Articular chondrocyte of knee joint (primary cell): Measurements from ENCODE around the gene DENND5A. TPM values are rescaled to one million over a fixed set of nuclear protein-coding genes. Genes with fewer than 3 reads are reported as not detected.

Experiments used
- small RNA-seq: library from RNA; depleted of rRNA; stranded (forward); fragments of <200 nt; gene quantifications from one replicate; pipeline ENCODE3, GENCODE V24; 2012
- total RNA-seq: library from RNA; depleted of rRNA; stranded (reverse); fragments of >200 nt; gene quantifications from 2 replicates; pipeline ENCODE4 v1.2.3, GENCODE V29; 2012

The DENND5A gene
- 133 and 162 TPM in 2 replicates for total RNA-seq

DNA sequence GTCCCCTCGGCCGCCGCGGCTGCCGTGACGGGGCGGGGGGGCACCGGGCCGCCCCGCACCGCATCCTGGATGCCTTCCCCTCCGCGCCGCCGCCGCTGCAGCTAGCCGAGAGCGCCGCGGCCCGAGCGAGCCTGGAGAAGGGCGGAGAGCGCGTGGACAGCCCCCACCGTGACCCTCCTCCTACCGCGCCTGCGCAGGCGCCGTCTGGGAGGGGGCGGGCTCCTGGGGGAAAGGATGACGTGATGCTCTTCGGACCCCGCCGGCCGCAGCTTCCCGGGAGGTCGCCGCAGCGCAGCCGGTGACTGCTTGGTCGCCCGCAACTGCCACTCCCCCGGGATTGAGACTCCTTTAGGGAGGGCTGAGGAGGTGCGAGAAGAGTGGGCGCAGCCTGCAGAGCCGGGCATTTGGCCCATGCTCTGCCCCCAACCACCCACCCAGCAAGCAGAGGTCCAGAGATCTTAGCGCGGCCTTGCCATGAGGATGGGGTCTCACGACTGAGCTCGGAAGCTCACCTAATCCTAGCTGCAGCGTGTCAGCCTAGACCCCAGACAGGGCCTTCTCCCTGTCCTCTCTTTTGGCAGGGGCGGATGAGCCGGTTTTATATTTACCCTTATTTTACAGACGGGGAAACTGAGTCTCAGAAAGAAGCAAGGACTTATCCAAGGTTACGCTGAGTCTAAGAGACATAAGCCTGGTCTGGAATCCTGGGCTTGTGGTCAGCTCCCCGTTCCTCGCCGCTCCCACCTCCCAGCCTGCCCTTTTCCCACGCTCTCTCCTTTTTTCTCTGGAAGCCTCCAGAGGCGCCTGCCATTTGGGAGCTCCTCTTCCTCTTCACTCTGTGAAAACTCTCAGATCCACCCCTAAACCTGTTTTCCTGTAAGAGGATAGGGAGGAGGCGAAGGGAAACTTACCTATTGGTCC, at the start of gene DENND5A:
Gene DENND5A (minus strand): TSS at position 140 of the 921 bp plus-strand sequence. CDS start 281 bp downstream, outside the sequence.

DNA sequence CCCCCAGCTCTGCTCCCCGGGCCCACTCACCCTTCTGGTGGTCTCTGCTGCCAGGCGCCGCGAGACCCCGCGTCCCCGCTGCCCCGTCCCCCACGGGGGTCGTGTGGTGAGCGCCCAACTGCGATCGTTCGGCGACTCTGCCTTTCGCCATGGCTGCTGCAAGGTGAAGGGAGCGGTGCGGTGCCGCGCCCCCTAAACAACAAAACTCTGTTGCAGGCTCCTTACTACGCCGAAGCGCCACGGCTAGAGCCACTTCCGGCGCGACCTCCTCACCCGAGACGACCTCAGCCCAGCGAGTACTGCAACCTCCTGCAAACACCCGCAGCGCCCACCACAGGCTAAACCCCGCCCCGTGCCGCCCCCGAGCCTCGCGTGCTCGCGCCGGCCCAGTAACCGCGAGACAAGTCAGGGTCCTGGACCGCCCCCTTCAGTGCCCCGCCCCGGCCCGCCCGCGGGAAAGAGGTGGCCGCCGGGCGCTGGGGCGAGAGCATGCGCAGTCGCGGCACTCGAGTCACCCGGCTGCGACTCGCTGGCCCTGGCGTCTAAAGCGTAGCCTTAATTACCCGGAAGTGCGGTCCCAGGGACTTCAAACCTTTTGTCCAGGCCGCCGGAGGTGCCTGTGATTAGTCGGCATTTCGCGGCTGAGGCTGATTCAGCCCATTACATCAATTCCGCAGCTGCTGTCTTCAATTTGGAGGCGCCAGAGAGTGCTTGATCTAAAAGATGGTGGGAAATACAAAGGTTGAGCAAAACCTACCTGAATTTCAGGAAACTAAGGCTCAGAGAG, 49.3 kb upstream of the DENND5A start, which contains the start of gene TMEM41B:
Gene TMEM41B (minus strand): TSS at position 303 of the 787 bp plus-strand sequence. CDS start 152 bp downstream, at position 151.

DNA sequence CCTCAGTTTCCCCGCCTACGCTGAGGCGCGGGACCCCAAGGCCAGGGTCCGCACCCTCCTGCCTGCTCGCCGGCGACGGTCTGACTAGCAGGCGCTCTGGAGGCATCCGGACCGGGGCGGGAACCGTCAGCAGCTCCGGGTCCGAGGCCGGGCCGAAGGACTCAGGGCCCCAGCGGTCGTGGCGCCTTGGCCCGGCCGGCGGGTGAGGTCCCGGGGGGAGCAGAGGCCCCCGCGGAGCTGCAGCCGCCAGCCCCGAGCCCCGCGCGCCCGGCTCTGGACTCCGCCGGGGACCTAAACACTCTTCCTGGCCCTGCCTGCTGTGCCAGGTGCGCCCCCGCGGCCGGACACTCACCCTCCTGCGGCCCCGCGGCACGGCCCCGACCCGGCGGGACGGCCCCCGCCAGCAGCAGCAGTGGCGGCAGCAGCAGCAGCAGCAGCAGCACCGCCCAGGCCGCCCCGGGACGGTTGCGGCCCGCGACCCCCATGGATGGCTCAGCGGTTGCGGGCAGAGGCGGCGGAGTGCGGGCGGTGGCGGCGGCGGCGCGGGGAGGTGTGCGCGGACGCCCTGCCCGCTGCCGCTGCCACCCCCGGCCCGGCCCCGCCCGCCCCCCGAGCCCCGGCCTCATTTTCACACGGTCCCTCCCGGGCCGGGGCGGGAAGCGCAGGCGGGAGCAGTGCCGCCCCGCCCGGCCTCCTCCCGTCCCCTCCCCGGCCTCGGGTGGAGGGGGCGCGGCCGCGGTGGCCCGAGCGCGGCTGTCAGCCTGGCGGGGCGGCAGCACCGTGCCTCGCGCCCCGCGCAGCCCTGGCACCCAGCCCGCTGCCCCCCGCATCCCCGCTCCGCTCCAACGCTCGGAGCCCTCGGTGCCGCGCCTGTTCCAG, 173.9 kb downstream of the DENND5A start, which contains the start of gene SCUBE2:
Gene SCUBE2 (minus strand): TSS at position 556 of the 879 bp plus-strand sequence. CDS start 71 bp downstream, at position 485.

Small RNA genes lying within 50 kb of the gene (small RNA-seq; reads per million reads assigned to genes)
- gene MIR5691, result not detected
- not detected for gene RF00017

Other genes with a start within 250 kb of the DENND5A start
- gene SCUBE2, start 173.8 kb downstream of the DENND5A start, total RNA-seq, result 2.1 and 4.8 TPM in 2 replicates
- gene TMEM41B, start 49.2 kb upstream of the DENND5A start, total RNA-seq, result 48.6 and 58.0 TPM in 2 replicates
- gene IPO7, start 119.3 kb upstream of the DENND5A start, total RNA-seq, result 140 and 150 TPM in 2 replicates
- 16.9 and 21.4 TPM in 2 replicates for gene ZNF143, start 195.7 kb upstream of the DENND5A start, total RNA-seq